ENCODE measurements around the gene RIPPLY3.

GRCh38 chr21:37006486-37007291, at the start of gene RIPPLY3:
- TF ChIP-seq CTCF (conservative IDR thresholded peaks at IDR 0.05 in 1 of 2, IDR thresholded peaks at IDR 0.05 in 1 of 2; ENCODE audit: low read depth in 1 of 2, low read length in 2 of 2), result no peak
- TF ChIP-seq EZH2 (IDR thresholded peaks at IDR 0.05; ENCODE audit: low read length, missing control alignments), result no peak
